Kidney (tissue), 14 donors: ENCODE measurements around the gene UBN1. TPM values are rescaled to one million over a fixed set of nuclear protein-coding genes. Genes with fewer than 3 reads are reported as not detected.

Source experiments
- DNase-seq, 5 donors: peaks; one replicate each; pipeline ENCODE4 v3.0.0-alpha.2; 2013 to 2020
- FAIRE-seq: peaks from 2 replicates; lab custom pipeline; 2012; peaks lifted over from hg19 to GRCh38; lab: Jason Lieb, UNC
- H3K27ac ChIP-seq, 2 donors: one replicate each; pipeline ENCODE4 v1.7.0; 2013; ENCODE audit warnings: low read depth in 2 of 2, low read length in 2 of 2, inconsistent platforms in 1 of 2
- H3K27me3 ChIP-seq: one replicate; pipeline ENCODE4 v1.7.1; 2013; ENCODE audit warnings: low read length, inconsistent platforms; ENCODE audit not compliant: control insufficient read depth, insufficient read depth
- H3K36me3 ChIP-seq, 3 donors: one replicate each; pipeline versions ENCODE4 v1.7.0 to v1.7.1; 2013; ENCODE audit warnings: low read length in 3 of 3, control low read depth in 1 of 3, inconsistent platforms in 1 of 3; ENCODE audit not compliant: insufficient read depth in 3 of 3, control insufficient read depth in 2 of 3
- H3K4me1 ChIP-seq, 3 donors: one replicate each; pipeline versions ENCODE4 v1.7.0 to v1.7.1; 2013; ENCODE audit warnings: low read length in 3 of 3, inconsistent platforms in 1 of 3, low read depth in 1 of 3; ENCODE audit not compliant: control insufficient read depth in 2 of 3, insufficient read depth in 2 of 3
- H3K4me3 ChIP-seq, 3 donors: one replicate each; pipeline versions ENCODE4 v1.7.0 to v1.8.1; 2013; ENCODE audit warnings: low read length in 3 of 3, control low read depth in 1 of 3, inconsistent platforms in 1 of 3
- H3K9ac ChIP-seq, 3 donors: one replicate each; pipeline versions ENCODE4 v1.7.0 to v1.7.1; 2013; ENCODE audit warnings: low read length in 3 of 3, control low read depth in 1 of 3, inconsistent platforms in 1 of 3
- H3K9me3 ChIP-seq, 3 donors: one replicate each; pipeline versions ENCODE4 v1.7.0 to v1.7.1; 2013; ENCODE audit warnings: low read length in 3 of 3, control low read depth in 1 of 3, inconsistent platforms in 1 of 3; ENCODE audit not compliant: control insufficient read depth in 2 of 3, insufficient read depth in 1 of 3
- intact Hi-C: fragments of 100-400 bp; cut with DNase I; formaldehyde crosslinking; loops from one replicate; pipeline ENCODE4 v1.11.1; 2022
- polyA plus RNA-seq: library from polyadenylated mRNA; stranded (reverse); fragments of 350-450 nt; fragmentation: Illumina TruSeq; extraction: RNeasy Lipid Tissue Mini Kit (QIAGEN cat#74804); gene quantifications from one replicate; pipeline ENCODE4 v1.2.3, GENCODE V29; 2014; ENCODE audit warnings: low read depth, low replicate concordance; ENCODE audit not compliant: insufficient read depth
- total RNA-seq: library from RNA; stranded (reverse); fragmentation: NEBNext Ultra II Directional; extraction: Animal tissue kit (Norgen Biotek cat#: 25700); gene quantifications from one replicate; pipeline ENCODE4 v1.2.1, GENCODE V29; 2021
- TF ChIP-seq, protein P1 (sequence below): IDR thresholded peaks from 3 replicates; pipeline ENCODE4 v1.5.1; 2012; ENCODE audit warnings: mild to moderate bottlenecking, moderate library complexity, borderline replicate concordance; ENCODE audit not compliant: insufficient read depth; ENCODE audit errors: extremely low read depth
- donor health status: control.
- donor health status: control.
- donor health status: control.
- donor health status: control.
- donor health status: control.
- donor health status: DM: yes; HTN: yes; CAD: no.
- donor health status: Normal renal cell carcinoma (clear cell type).

Gene UBN1
- total and polyA plus RNA-seq, 2 donors from 2014 or later, result 6.1 to 28.6 TPM

GRCh38 chr16:4884972-4885874 is 37.9 kb downstream of the UBN1 start:
- no peak overlapping the region for H3K4me3 ChIP-seq
- no peaks in the 10 kb centered on the region for H3K27me3 ChIP-seq
- H3K9ac ChIP-seq, result no peak overlapping the region
- DNase-seq (no peak), FAIRE-seq (no peak)
- H3K36me3 ChIP-seq, result peaks cover 12 to 46% (median 39%) of the 10 kb centered on the region in 3 donors
- H3K27ac ChIP-seq, result no peak overlapping the region
- TF ChIP-seq, protein P1, sequence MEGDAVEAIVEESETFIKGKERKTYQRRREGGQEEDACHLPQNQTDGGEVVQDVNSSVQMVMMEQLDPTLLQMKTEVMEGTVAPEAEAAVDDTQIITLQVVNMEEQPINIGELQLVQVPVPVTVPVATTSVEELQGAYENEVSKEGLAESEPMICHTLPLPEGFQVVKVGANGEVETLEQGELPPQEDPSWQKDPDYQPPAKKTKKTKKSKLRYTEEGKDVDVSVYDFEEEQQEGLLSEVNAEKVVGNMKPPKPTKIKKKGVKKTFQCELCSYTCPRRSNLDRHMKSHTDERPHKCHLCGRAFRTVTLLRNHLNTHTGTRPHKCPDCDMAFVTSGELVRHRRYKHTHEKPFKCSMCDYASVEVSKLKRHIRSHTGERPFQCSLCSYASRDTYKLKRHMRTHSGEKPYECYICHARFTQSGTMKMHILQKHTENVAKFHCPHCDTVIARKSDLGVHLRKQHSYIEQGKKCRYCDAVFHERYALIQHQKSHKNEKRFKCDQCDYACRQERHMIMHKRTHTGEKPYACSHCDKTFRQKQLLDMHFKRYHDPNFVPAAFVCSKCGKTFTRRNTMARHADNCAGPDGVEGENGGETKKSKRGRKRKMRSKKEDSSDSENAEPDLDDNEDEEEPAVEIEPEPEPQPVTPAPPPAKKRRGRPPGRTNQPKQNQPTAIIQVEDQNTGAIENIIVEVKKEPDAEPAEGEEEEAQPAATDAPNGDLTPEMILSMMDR, result no peak
- peaks cover 0 to 14% (median 2%) of the 10 kb centered on the region in 3 donors for H3K4me1 ChIP-seq
- intact Hi-C loops, result no loop called here
- no peaks in the 10 kb centered on the region for H3K9me3 ChIP-seq

DNA sequence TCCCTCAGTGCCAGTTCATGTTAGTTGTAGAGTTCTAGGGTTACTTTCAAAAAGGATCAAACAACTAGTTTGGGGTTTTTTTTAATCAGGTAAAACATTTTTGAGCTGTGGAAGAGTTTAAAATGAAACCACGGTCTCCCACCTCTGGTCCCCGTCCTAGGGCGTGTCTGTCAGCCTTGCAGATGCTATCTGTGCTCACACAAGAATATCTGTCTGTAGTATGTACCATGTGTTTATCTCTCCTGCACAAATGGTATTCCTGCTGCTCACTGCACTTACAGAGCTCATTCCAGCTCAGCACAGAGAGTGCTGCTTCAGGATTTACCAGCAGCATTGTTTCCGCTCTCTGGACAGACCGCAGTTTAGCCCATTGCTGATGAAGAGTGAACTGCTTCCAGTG is 38.9 kb downstream of the UBN1 start:
- TF ChIP-seq, protein P1, result no peak
- Histone ChIP-seq H3K9ac (no peak overlapping the region), H3K9me3 (no peaks in the 10 kb centered on the region), H3K36me3 (peaks cover 10 to 37% (median 35%) of the 10 kb centered on the region in 3 donors), H3K4me1 (peaks cover 0 to 14% (median 2%) of the 10 kb centered on the region in 3 donors), H3K27ac (no peak overlapping the region), H3K4me3 (no peak overlapping the region), H3K27me3 (no peaks in the 10 kb centered on the region)
- intact Hi-C loops, result no loop called here
- no peak for DNase-seq
- no peak for FAIRE-seq

DNA sequence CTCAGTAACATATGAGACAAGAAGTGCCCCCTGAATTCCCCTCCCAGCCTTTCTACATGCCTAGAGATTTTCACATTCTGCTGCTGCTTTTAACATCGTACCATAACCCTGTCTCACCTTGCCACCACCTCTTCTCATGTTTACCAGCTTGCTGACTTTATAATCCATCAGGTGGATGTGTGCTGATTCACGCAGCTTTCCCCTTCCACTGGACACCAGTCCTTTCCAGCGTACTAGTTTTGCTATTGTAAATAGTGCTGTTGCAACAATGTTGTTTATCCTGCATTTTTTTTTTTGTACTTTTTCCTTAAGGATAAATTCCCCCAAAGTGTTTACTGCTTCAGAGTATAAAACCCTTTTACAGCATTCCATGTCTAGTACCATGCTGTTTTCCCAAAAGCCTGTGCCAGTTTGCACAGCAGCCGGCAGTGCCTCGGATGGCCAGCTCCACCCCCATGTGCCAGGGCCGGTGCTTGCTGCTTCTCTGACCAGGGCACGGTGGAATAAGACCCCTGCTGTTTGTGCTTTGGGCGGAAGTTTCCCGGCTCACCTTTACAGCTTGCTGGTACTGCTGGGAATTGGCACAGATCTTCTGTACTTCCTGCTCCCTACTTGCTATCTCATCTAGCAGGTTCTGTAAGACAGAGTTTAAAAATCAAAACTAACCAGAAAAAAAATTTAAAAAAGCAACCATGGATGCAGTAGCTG is 41.3 kb downstream of the UBN1 start:
- H3K27me3 ChIP-seq, result no peaks in the 10 kb centered on the region

More for the DNA sequence above, 41.3 kb downstream of the UBN1 start:
- intact Hi-C loops, result no loop called here
- peaks cover 5 to 27% (median 26%) of the 10 kb centered on the region in 3 donors for H3K36me3 ChIP-seq
- no peaks in the 10 kb centered on the region for H3K9me3 ChIP-seq
- no peaks in the 10 kb centered on the region for H3K4me1 ChIP-seq
- H3K27ac ChIP-seq, result no peak overlapping the region
- FAIRE-seq, result no peak
- no peak overlapping the region for H3K9ac ChIP-seq
- H3K4me3 ChIP-seq, result no peak overlapping the region
- TF ChIP-seq, protein P1, result no peak
- DNase-seq, result no peak
